ENCODE measurements around the gene AP4M1. TPM values are rescaled to one million over a fixed set of nuclear protein-coding genes. Genes with fewer than 3 reads are reported as not detected.

Gene AP4M1
- total RNA-seq, 1 donor from 2014 or later: 11.8 TPM

- H3K4me1 ChIP-seq: peaks cover 50% of the 10 kb centered on the region
- H3K4me3 ChIP-seq: no peak overlapping the region
- no peak for DNase-seq
- H3K27me3 ChIP-seq (ENCODE audit: low read depth): no peaks in the 10 kb centered on the region
- no peaks in the 10 kb centered on the region for H3K9me3 ChIP-seq (replicated peaks)
- no peak for TF ChIP-seq CTCF (IDR thresholded peaks at IDR 0.05; ENCODE audit: borderline replicate concordance)
- intact Hi-C loops (cut with micrococcal nuclease): no loop called here
- H3K27ac ChIP-seq (replicated peaks): no peak overlapping the region
- H3K36me3 ChIP-seq: peaks cover 6% of the 10 kb centered on the region
Measured at GRCh38 chr7:100124301-100125230, 23.1 kb downstream of the AP4M1 start.

- no peak for DNase-seq
- Histone ChIP-seq H3K4me3 (peak overlapping the region; percentile 99), H3K27me3 (ENCODE audit: low read depth) (no peaks in the 10 kb centered on the region), H3K36me3 (peaks cover 6% of the 10 kb centered on the region), H3K4me1 (peaks cover 41% of the 10 kb centered on the region), H3K27ac (replicated peaks) (peak overlapping the region; percentile 97), H3K9me3 (replicated peaks) (no peaks in the 10 kb centered on the region)
- TF ChIP-seq CTCF (IDR thresholded peaks at IDR 0.05; ENCODE audit: borderline replicate concordance): no peak
- intact Hi-C loops (cut with micrococcal nuclease): no loop called here
Measured at GRCh38 chr7:100126239-100126930, 24.9 kb downstream of the AP4M1 start.

GRCh38 chr7:100126931-100127865, 25.8 kb downstream of the AP4M1 start, which contains the start of gene MBLAC1:
TSS of gene MBLAC1 (plus strand) at chr7:100126967. CDS start at chr7:100127396, 429 bp downstream.
- DNase-seq: peak; percentile 89
- H3K27me3 ChIP-seq (ENCODE audit: low read depth): no peaks in the 10 kb centered on the region
- H3K27ac ChIP-seq (replicated peaks): peak within 1 kb of the TSS; percentile 97
- peak within 1 kb of the TSS; percentile 99 for H3K4me3 ChIP-seq
- peaks cover 43% of the 10 kb centered on the region for H3K4me1 ChIP-seq
- H3K9me3 ChIP-seq (replicated peaks): no peaks in the 10 kb centered on the region
- peaks cover 6% of the 10 kb centered on the region for H3K36me3 ChIP-seq
- TF ChIP-seq CTCF (IDR thresholded peaks at IDR 0.05; ENCODE audit: borderline replicate concordance): no peak
- intact Hi-C loops (cut with micrococcal nuclease): no loop called here

DNA sequence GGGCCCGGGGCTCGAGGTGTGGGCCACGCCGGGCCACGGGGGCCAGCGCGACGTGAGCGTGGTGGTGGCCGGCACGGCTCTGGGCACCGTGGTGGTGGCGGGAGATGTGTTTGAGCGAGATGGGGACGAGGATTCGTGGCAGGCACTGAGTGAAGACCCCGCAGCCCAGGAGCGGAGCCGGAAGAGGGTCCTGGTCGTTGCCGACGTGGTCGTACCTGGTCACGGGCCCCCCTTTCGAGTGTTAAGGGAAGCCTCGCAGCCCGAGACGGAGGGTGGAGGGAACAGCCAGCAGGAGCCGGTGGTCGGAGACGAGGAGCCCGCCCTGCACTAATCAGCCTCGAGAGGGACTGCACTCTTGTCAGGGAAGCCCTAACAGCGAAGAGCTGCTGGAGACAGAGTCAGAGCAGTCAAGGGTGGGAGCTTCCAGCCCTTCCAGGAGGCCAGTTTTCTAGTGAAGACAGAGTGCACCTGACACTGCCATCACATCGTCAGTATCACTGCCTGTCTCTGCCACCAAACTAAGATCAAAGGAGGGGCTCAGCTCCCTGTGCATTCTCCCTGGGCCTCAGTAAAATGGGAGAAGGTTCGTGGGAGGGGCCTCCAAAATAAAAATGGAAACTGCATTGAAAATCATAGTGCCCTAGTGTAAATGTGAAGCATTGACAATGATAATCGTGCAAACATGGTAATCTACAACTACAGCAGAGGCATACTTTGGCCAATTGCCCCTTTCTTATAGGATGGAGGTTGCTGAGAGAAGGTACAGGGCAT, 26.6 kb downstream of the AP4M1 start:
- Histone ChIP-seq H3K27me3 (ENCODE audit: low read depth) (no peaks in the 10 kb centered on the region), H3K36me3 (peaks cover 2% of the 10 kb centered on the region), H3K27ac (replicated peaks) (peak overlapping the region; percentile 97), H3K4me1 (peaks cover 47% of the 10 kb centered on the region), H3K9me3 (replicated peaks) (no peaks in the 10 kb centered on the region), H3K4me3 (peak overlapping the region; percentile 99)
- intact Hi-C loops (cut with micrococcal nuclease): no loop called here
- TF ChIP-seq CTCF (IDR thresholded peaks at IDR 0.05; ENCODE audit: borderline replicate concordance): no peak
- no peak for DNase-seq
